ENCODE measurements around the gene MAP4.

DNA sequence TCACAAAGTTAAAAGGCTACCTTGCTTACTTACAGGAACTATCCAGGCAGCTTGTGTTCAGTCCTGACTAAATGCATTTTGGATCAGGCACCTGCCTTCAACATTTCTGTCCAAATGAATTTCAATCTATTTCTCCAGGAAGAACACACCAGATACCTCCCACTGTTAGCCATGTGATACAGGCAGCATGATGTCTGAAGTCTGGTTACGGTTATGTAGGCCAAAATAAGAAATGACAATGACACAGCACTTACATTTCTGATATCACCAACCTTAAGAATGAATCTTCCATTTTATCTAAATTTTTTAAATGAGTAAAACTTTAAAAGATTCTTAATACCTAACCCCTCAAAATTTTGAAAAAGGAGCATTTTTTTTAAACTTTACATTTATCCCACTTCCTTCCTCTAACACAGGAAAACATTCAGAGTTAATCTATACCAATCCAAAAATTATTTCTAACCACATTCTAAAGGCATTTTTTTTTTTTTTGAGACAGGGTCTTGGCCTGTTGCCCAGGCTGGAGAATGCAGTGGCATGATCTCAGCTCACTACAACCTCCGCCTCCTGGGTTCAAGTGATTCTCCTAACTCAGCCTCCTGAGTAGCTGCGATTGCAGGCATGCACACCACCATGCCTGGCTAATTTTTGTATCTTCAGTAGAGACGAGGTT, at the start of gene MAP4:
- no peak for TF ChIP-seq TAF1 (IDR thresholded peaks at IDR 0.05; ENCODE audit: low read depth, low read length)
- no peak for TF ChIP-seq POLR2AphosphoS5 (IDR thresholded peaks at IDR 0.05; ENCODE audit: low read depth, low read length)
- TF ChIP-seq POLR2A (IDR thresholded peaks at IDR 0.05; ENCODE audit: low read depth, low read length): no peak
- TF ChIP-seq POU2F2 (IDR thresholded peaks at IDR 0.05; ENCODE audit: low read depth, low read length): no peak

All from GM12891 (cell line).